CD4-positive, alpha-beta memory T cell (primary cell): Measurements from ENCODE around the gene SLC2A4RG. TPM values are rescaled to one million over a fixed set of nuclear protein-coding genes. Genes with fewer than 3 reads are reported as not detected.
A peak's percentile ranks its signal among the peaks of the same experiment; 100 is the strongest.

Source experiments
- CTCF ChIA-PET: fragments of 350-600 bp; sonication (Branson Sonifier 250); formaldehyde crosslinking; loops from one replicate; lab custom pipeline; 2021; ENCODE audit warnings: inconsistent platforms; ENCODE audit not compliant: partially characterized antibody; lab: Charles Lee
- POLR2A ChIA-PET: fragments of 350-600 bp; sonication (Branson Sonifier 250); formaldehyde crosslinking; loops from one replicate; lab custom pipeline; 2021; ENCODE audit not compliant: partially characterized antibody; lab: Charles Lee
- DNase-seq, 5 donors: peaks; one replicate each; pipeline versions ENCODE4 v3.0.0 to v3.0.0-alpha.2; 2020 to 2022; ENCODE audit warnings: mixed read lengths in 1 of 5
- H3K27ac ChIP-seq: one replicate; pipeline ENCODE4 v1.7.0; 2013; ENCODE audit warnings: low read depth, low read length
- H3K27me3 ChIP-seq: 2 replicates; pipeline ENCODE4 v1.7.0; 2013; ENCODE audit warnings: mild to moderate bottlenecking, low read length, moderate library complexity; ENCODE audit not compliant: insufficient read depth
- H3K36me3 ChIP-seq: 2 replicates; pipeline ENCODE4 v1.7.0; 2013; ENCODE audit warnings: mild to moderate bottlenecking, low read length, moderate library complexity; ENCODE audit not compliant: insufficient read depth
- H3K4me1 ChIP-seq: 2 replicates; pipeline ENCODE4 v1.7.0; 2013; ENCODE audit warnings: mild to moderate bottlenecking, low read length, moderate library complexity; ENCODE audit not compliant: insufficient read depth
- H3K4me3 ChIP-seq, 2 donors: one replicate each; pipeline ENCODE4 v1.7.0; 2013; ENCODE audit warnings: low read length in 2 of 2, mild to moderate bottlenecking in 1 of 2
- H3K9me3 ChIP-seq, 2 donors: one replicate each; pipeline ENCODE4 v1.7.0; 2013; ENCODE audit warnings: low read length in 2 of 2, control low read depth in 1 of 2; ENCODE audit not compliant: control insufficient read depth in 1 of 2
- H3K27ac Mint-ChIP-seq, 7 donors: one replicate each; pipeline ENCODE4 v1.8.0; 2020 to 2021; ENCODE audit warnings: mixed read lengths in 7 of 7, mild to moderate bottlenecking in 6 of 7, inconsistent platforms in 3 of 7, moderate library complexity in 3 of 7
- H3K27me3 Mint-ChIP-seq, 2 donors: one replicate each; pipeline ENCODE4 v1.8.0; 2020 to 2021; ENCODE audit warnings: mixed read lengths in 2 of 2
- H3K36me3 Mint-ChIP-seq, 2 donors: one replicate each; pipeline ENCODE4 v1.8.0; 2020 to 2021; ENCODE audit warnings: mixed read lengths in 2 of 2, inconsistent platforms in 1 of 2, mild to moderate bottlenecking in 1 of 2
- H3K4me1 Mint-ChIP-seq, 4 donors: one replicate each; pipeline ENCODE4 v1.8.0; 2020 to 2021; ENCODE audit warnings: mixed read lengths in 4 of 4, mild to moderate bottlenecking in 1 of 4
- H3K4me3 Mint-ChIP-seq, 8 donors: one replicate each; pipeline ENCODE4 v1.8.0; 2020 to 2021; ENCODE audit warnings: mixed read lengths in 8 of 8, mild to moderate bottlenecking in 7 of 8, moderate library complexity in 6 of 8, inconsistent platforms in 3 of 8
- H3K9me3 Mint-ChIP-seq, 8 donors: one replicate each; pipeline ENCODE4 v1.8.0; 2020 to 2021; ENCODE audit warnings: mixed read lengths in 8 of 8, mild to moderate bottlenecking in 5 of 8, inconsistent platforms in 3 of 8, moderate library complexity in 1 of 8
- intact Hi-C: fragments of 100-400 bp; cut with micrococcal nuclease; formaldehyde crosslinking; loops from one replicate; pipeline ENCODE4 v1.15.1; 2023
- polyA plus RNA-seq, 2 donors: library from polyadenylated mRNA; unstranded; fragments of 300-500 nt; fragmentation: Illumina TruSeq; gene quantifications; one replicate each; pipeline ENCODE4 v1.2.3, GENCODE V29; 2021
- total RNA-seq, 2 experiments: library from RNA; stranded (reverse); gene quantifications; one replicate each; pipeline ENCODE4 v1.2.3, GENCODE V29; 2021

Gene SLC2A4RG
- total and polyA plus RNA-seq, 4 experiments from 2014 or later = 2.2 to 124 (median 64.5) TPM

DNA sequence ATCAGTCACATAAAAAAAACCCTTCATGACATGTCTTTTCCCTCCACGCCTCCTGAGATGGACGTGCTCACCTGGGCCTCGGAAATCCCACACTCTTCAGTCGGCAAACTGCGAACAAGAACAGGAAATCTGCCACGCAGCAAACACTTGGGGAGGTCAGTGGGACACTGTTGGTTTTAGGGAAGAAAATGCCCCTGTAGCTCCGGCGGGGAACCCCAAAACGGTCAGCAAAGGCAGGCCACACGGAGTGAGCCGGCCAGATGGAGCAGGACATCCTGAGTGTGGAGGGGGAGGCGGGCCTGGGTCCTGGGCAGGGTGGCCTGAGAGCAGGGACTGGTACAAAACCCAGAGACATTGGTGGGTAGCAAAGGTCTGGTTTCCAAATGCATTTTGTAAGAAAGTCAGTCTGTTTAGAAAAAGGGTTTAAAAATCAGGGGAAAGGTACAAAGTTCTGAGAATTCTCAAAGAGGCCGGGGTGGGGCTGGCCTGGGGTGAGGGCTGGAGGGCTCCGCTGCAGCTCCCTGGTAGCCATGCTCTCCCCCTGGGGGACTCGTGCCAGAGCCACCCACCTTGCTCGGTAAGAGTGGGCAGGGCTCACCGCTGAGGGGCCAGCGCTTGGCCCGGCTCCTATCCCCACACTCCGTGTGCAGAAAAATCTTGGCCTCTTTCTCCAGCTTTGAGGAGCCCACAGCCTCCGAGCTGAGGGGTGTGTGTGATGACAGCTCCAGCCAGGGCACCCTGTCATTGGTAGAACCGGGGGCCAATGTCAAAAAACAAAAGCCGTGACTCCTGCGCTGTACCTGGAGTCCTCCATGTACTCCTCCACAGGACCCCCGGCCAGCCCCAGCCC lies 5.2 kb downstream of the SLC2A4RG start:
- H3K9me3 ChIP-seq = no peaks in the 10 kb centered on the region
- no peak overlapping the region for H3K4me3 ChIP-seq
- peaks cover 17% of the 10 kb centered on the region for H3K4me1 ChIP-seq
- no peaks in the 10 kb centered on the region for H3K27me3 ChIP-seq
- peaks cover 5% of the 10 kb centered on the region for H3K36me3 ChIP-seq
- Mint-ChIP-seq H3K4me1 (peaks cover 3 to 10% (median 6%) of the 10 kb centered on the region in 4 donors), H3K36me3 (peaks cover 6 to 8% of the 10 kb centered on the region in 2 donors), H3K27ac (peak overlapping the region in 1 of 7 donors; percentile 80), H3K4me3 (no peak overlapping the region), H3K9me3 (no peaks in the 10 kb centered on the region), H3K27me3 (no peaks in the 10 kb centered on the region)
- CTCF ChIA-PET = interaction anchor here (1.1 kb wide), 1 partner anchor 42 kb away, joined by 3 read pairs; no protein-coding TSS in a partner anchor
- no peak overlapping the region for H3K27ac ChIP-seq
- POLR2A ChIA-PET = interaction anchor here (0.7 to 1.7 kb wide), 3 partner anchors 8 to 224 kb away, joined by 3 to 12 read pairs (median 7); partner anchors contain the start of genes ARFRP1, LIME1, PPDPF and ZGPAT
- intact Hi-C loops = no loop called here
- no peak for DNase-seq

DNA sequence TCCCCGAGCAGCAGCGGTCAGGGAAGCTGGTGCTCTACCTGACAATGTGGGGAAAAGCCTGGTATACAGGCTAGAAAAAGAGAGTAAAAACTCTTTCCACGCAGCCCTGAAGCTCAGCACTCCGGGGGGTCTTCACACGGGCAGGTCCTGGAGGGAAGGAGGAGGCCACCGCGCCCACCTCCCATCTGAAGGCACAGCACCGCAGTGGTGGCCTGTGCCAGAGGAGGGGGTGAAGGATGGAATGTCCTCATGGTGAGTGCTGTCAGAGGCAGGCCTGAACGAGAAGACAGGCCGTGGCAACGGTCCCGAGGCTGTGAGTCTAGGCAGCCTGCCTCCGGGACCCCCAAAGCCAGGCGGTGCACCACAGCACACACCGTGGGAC lies 5.8 kb downstream of the SLC2A4RG start:
- DNase-seq = no peak
- peaks cover 5% of the 10 kb centered on the region for H3K36me3 ChIP-seq
- H3K27me3 ChIP-seq = no peaks in the 10 kb centered on the region
- no peak overlapping the region for H3K27ac ChIP-seq
- H3K9me3 Mint-ChIP-seq = no peaks in the 10 kb centered on the region
- H3K27ac Mint-ChIP-seq = no peak overlapping the region
- CTCF ChIA-PET = no interaction called here
- H3K9me3 ChIP-seq = no peaks in the 10 kb centered on the region
- H3K36me3 Mint-ChIP-seq = peaks cover 6 to 8% of the 10 kb centered on the region in 2 donors
- POLR2A ChIA-PET = interaction anchor here (1.7 kb wide), 1 partner anchor 9 kb away, joined by 12 read pairs; the partner anchor contains the start of gene LIME1
- H3K27me3 Mint-ChIP-seq = no peaks in the 10 kb centered on the region
- peaks cover 23% of the 10 kb centered on the region for H3K4me1 ChIP-seq
- H3K4me3 ChIP-seq = no peak overlapping the region
- intact Hi-C loops = no loop called here
- no peak overlapping the region for H3K4me3 Mint-ChIP-seq
- peaks cover 3 to 16% (median 7%) of the 10 kb centered on the region in 4 donors for H3K4me1 Mint-ChIP-seq

DNA sequence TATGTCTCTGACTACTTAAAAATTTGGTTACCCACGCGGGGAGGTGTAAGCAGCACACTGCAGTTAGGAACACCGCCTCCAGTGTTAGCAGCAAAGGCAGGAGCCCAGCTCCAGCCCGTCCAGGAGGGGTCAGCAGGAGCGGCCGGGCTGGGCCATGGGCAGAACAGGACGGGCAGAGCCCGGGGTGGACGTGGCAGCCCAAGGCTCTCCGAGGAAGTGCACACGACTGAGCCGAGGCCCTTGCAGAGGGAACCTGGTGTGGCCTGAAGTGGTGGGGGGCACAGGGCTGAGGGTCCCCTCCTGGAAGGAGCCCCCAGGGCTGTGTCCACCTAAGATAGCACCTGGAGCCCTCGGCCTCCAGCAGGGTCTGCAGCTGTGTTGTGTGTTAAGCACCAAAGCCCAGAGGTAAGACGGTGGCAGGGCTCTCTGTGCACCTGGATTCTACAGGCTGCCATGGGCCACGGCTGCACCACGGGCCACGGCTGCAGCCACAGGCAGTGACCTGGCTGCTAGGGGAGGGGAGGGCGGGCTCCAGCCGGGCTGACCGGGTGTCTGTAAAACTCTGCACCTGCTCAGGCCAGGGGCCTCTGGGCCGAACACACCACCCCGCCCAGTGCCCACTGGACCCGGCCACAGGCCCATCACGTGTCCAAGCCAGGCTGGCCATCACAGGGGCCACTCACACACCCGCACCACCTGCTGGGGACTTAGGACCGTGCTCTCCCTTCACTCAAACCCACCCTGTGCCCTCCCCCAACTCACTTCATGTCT lies 6.6 kb downstream of the SLC2A4RG start:
- CTCF ChIA-PET = no interaction called here
- peak overlapping the region in 1 of 7 donors; percentile 62 for H3K27ac Mint-ChIP-seq
- POLR2A ChIA-PET = interaction anchor here (1.7 kb wide), 1 partner anchor 10 kb away, joined by 12 read pairs; the partner anchor contains the start of gene LIME1

DNA sequence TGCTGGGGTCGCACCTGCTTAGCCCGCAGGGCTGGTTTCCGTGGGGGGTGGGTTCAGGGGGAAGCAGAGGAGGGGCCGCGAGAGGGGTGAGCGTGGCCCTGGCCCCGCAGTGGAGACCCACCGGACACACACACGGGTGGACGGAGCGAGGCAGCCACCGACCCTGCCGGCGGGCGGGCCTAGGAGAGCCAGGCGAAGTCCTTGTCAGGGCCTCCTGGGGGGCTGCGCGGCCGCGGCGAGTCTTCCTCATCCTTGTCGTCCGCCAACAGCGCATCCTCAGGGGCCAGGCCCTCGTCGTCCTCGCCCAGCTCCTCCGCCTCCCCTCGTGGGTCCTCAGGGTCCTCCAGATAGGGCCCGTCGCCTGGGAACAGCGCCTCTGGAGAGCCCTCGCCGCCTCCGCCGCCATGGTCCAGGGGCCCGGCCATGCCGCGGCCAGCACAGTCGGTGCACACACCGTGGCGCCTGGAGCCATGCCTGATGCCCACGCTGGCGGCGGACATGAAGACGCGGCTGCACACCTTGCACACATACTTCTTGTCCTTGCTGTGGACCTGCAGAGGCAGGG lies 7.3 kb downstream of the SLC2A4RG start:
- no peaks in the 10 kb centered on the region for H3K9me3 ChIP-seq
- no peak overlapping the region for H3K4me3 ChIP-seq
- Mint-ChIP-seq H3K36me3 (peaks cover 6 to 8% of the 10 kb centered on the region in 2 donors), H3K27ac (no peak overlapping the region), H3K27me3 (no peaks in the 10 kb centered on the region), H3K4me3 (no peak overlapping the region), H3K4me1 (peaks cover 7 to 28% (median 14%) of the 10 kb centered on the region in 4 donors), H3K9me3 (no peaks in the 10 kb centered on the region)
- intact Hi-C loops = no loop called here
- H3K4me1 ChIP-seq = peaks cover 23% of the 10 kb centered on the region
- no peaks in the 10 kb centered on the region for H3K27me3 ChIP-seq
- ChIA-PET CTCF (no interaction called here), POLR2A (interaction anchor here (5.7 kb wide), 1 partner anchor 9 kb away, joined by 98 read pairs; the partner anchor contains the start of genes LIME1 and SLC2A4RG)
- no peak for DNase-seq
- peaks cover 5% of the 10 kb centered on the region for H3K36me3 ChIP-seq
- H3K27ac ChIP-seq = no peak overlapping the region

More for the DNA sequence above, 6.6 kb downstream of the SLC2A4RG start:
- no peaks in the 10 kb centered on the region for H3K27me3 Mint-ChIP-seq
- Histone ChIP-seq H3K4me3 (no peak overlapping the region), H3K36me3 (peaks cover 5% of the 10 kb centered on the region), H3K27ac (no peak overlapping the region), H3K27me3 (no peaks in the 10 kb centered on the region), H3K4me1 (peaks cover 25% of the 10 kb centered on the region), H3K9me3 (no peaks in the 10 kb centered on the region)
- DNase-seq = no peak
- peaks cover 6 to 8% of the 10 kb centered on the region in 2 donors for H3K36me3 Mint-ChIP-seq
- intact Hi-C loops = no loop called here
- no peaks in the 10 kb centered on the region for H3K9me3 Mint-ChIP-seq
- H3K4me1 Mint-ChIP-seq = peaks cover 5 to 23% (median 12%) of the 10 kb centered on the region in 4 donors
- no peak overlapping the region for H3K4me3 Mint-ChIP-seq

DNA sequence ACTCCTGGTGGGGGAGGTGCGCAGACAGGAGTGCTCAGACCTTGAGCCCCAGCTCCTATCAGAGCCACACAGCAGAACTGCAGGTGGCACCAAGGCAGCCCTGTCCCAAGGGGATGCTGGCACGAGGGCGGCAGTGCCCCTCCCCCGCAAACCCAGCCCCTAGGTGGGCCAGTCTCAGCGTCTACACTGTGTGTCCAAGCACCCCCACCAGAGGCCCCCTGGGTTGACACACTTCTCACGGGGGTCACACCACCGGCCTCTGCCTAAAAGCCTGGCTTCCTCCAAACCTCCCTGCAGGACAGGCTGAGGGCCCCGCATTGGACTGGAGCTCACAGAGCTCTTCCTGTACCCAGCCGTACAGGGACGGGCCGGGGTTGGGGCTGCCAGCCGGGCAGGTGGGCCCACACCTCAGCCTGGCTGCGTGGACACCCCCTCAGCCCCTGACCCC lies 8.1 kb downstream of the SLC2A4RG start:
- Histone ChIP-seq H3K36me3 (peaks cover 5% of the 10 kb centered on the region), H3K27me3 (no peaks in the 10 kb centered on the region), H3K4me1 (peaks cover 25% of the 10 kb centered on the region), H3K27ac (no peak overlapping the region), H3K9me3 (no peaks in the 10 kb centered on the region), H3K4me3 (no peak overlapping the region)
- DNase-seq = no peak
- H3K9me3 Mint-ChIP-seq = no peaks in the 10 kb centered on the region
- no peak overlapping the region for H3K4me3 Mint-ChIP-seq
- CTCF ChIA-PET = no interaction called here
- POLR2A ChIA-PET = interaction anchor here (1.4 to 5.7 kb wide), 2 partner anchors 10 to 40 kb away, joined by 3 to 98 read pairs; partner anchors contain the start of genes ARFRP1, LIME1, SLC2A4RG and ZGPAT
- no peaks in the 10 kb centered on the region for H3K27me3 Mint-ChIP-seq
- H3K4me1 Mint-ChIP-seq = peaks cover 8 to 32% (median 14%) of the 10 kb centered on the region in 4 donors
- H3K36me3 Mint-ChIP-seq = peaks cover 6 to 8% of the 10 kb centered on the region in 2 donors
- intact Hi-C loops = no loop called here
- no peak overlapping the region for H3K27ac Mint-ChIP-seq

DNA sequence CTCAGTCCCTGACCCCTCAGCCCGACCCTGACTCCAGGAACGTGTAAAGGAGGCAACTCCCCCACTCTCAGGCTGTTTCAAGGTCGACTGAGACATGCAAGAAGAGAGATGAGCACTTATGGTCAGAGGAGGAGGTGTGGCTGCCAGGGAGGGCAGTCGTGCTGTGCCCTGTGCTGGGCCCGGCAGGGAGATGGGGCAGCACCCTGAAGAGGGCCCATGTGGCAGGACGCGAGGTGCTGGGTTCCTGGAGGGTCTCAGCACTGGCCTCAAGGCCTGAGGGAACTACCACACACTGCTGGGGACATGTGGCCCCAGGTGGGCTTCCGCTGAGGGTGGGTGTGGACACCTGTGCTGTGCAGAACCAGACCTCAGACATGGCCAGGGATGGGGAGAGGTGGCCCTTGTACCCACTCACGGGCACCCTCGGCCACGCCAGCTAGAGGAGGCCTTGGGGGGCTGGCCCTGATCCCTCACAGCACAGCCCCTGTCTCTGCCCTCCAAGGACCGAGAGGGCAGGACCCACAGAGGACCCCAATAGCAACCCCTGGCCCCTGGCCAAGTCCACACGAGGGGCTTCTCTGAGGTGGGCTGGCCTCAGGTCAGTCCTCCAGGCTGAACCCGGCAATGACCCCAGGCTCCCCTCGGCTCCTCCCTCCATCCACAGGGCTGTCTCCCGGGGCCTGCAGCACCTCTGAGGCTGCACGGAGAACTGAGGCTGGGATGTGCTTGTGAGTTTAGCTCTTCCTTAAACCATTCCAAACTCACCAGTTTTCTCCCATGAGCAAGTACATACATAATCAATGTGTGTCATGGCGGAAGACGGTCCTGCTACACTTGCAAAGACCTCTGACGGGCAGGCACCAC lies 8.7 kb downstream of the SLC2A4RG start:
- Histone ChIP-seq H3K4me1 (peaks cover 25% of the 10 kb centered on the region), H3K27ac (no peak overlapping the region), H3K9me3 (no peaks in the 10 kb centered on the region), H3K27me3 (no peaks in the 10 kb centered on the region), H3K4me3 (no peak overlapping the region), H3K36me3 (peaks cover 3% of the 10 kb centered on the region)
- Mint-ChIP-seq H3K4me3 (peak overlapping the region in 1 of 8 donors; percentile 30), H3K9me3 (no peaks in the 10 kb centered on the region), H3K36me3 (peaks cover 5 to 6% of the 10 kb centered on the region in 2 donors), H3K27me3 (no peaks in the 10 kb centered on the region), H3K4me1 (peaks cover 8 to 32% (median 14%) of the 10 kb centered on the region in 4 donors), H3K27ac (peak overlapping the region in 2 of 7 donors; percentile 16 to 59)
- POLR2A ChIA-PET = interaction anchor here (1.3 to 5.7 kb wide), 3 partner anchors 8 to 41 kb away, joined by 3 to 98 read pairs (median 5); partner anchors contain the start of genes ARFRP1, LIME1, SLC2A4RG and ZGPAT
- CTCF ChIA-PET = no interaction called here
- DNase-seq = no peak
- intact Hi-C loops = no loop called here
